Esophagus (tissue), 2 donors: Measurements from ENCODE around the gene RASA3. TPM values are rescaled to one million over a fixed set of nuclear protein-coding genes. Genes with fewer than 3 reads are reported as not detected.
A peak's percentile ranks its signal among the peaks of the same experiment; 100 is the strongest.
"Not testable (repeated sequence)": the region's sequence is repeated elsewhere in the genome, so short reads cannot be mapped to it uniquely, and the experiment has no call there.

Experiments used
- H3K27ac ChIP-seq, 2 donors: one replicate each; pipeline ENCODE4 v1.5.1; 2013; ENCODE audit warnings: low read depth in 2 of 2, mild to moderate bottlenecking in 2 of 2, inconsistent platforms in 1 of 2, low read length in 1 of 2, moderate library complexity in 1 of 2
- H3K27me3 ChIP-seq, 2 donors: one replicate each; pipeline ENCODE4 v1.6.1; 2013; ENCODE audit warnings: low read length in 2 of 2, control low read depth in 1 of 2, mild to moderate bottlenecking in 1 of 2; ENCODE audit not compliant: insufficient read depth in 2 of 2, control insufficient read depth in 1 of 2
- H3K36me3 ChIP-seq, 2 donors: one replicate each; pipeline ENCODE4 v1.6.1; 2013; ENCODE audit warnings: low read length in 1 of 2; ENCODE audit not compliant: control insufficient read depth in 2 of 2, insufficient read depth in 2 of 2
- H3K4me1 ChIP-seq, 2 donors: one replicate each; pipeline ENCODE4 v1.6.1; 2013; ENCODE audit warnings: low read length in 1 of 2; ENCODE audit not compliant: control insufficient read depth in 2 of 2, insufficient read depth in 2 of 2
- H3K4me3 ChIP-seq, 2 donors: one replicate each; pipeline ENCODE4 v1.5.1; 2013; ENCODE audit warnings: low read length in 2 of 2, mild to moderate bottlenecking in 2 of 2, low read depth in 1 of 2, moderate library complexity in 1 of 2
- H3K9me3 ChIP-seq, 2 donors: one replicate each; pipeline ENCODE4 v1.6.1; 2013; ENCODE audit warnings: mild to moderate bottlenecking in 2 of 2, low read depth in 1 of 2, low read length in 1 of 2, moderate library complexity in 1 of 2; ENCODE audit not compliant: control insufficient read depth in 2 of 2, insufficient read depth in 1 of 2
- WGBS, 2 donors: extraction: QIAGEN DNeasy Blood & Tissue Kit; methylation state at CpG; one replicate each; pipeline ENCODE4 v1.1.7; 2013; 5-methylcytosine and 5-hydroxymethylcytosine counted together
- polyA plus RNA-seq, 2 donors: library from polyadenylated mRNA; stranded (reverse); fragments of 200-250 nt; gene quantifications; one replicate each; pipeline ENCODE4 v1.2.3, GENCODE V29; 2013
- donor health status: healthy with polysubstance abuse.
- donor health status: Bipolar disorder and iron deficiency.

The RASA3 gene
- polyA plus RNA-seq, 2 donors = 1.5 to 1.8 TPM

DNA sequence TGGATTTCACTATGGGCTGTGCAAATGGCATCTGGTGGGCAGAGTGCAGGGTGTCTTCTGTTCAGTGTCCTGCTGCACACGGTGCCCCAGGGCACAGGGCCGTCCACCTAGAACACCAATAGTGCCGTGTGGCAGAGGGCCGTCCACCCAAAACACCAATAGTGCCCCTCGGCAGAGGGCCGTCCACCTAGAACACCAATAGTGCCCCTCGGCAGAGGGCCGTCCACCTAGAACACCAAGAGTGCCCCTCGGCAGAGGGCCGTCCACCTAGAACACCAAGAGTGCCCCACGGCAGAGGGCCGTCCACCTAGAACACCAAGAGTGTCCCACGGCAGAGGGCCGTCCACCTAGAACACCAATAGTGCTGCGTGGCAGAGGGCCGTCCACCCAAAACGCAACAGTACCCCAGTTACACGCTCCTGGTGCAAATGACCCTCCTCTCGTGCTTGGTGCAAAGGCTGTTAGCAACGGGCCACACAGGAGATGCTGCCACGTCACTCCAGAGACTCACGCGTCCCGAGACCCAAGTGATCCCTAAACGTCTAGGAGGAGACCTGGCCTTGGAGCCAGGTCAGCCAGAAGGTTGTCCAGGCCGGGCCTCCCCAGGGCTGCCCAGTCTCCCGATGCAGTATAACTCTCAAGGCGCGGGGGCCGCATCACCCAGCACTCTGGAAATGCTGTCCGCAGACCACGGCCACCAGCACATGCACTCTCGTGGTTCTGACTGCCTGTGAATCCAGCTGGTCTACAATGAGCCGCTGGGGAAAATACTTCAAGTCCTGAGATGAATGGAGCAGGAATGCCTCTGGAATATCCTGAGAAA is 51.5 kb downstream of the RASA3 start:
- H3K36me3 ChIP-seq = no peaks in the 10 kb centered on the region
- H3K27ac ChIP-seq = no peak overlapping the region
- no peaks in the 10 kb centered on the region for H3K27me3 ChIP-seq
- H3K4me3 ChIP-seq = no peak overlapping the region
- peaks cover 10% of the 10 kb centered on the region in 2 donors for H3K4me1 ChIP-seq
- H3K9me3 ChIP-seq = no peaks in the 10 kb centered on the region
- 93 to 94% methylated on average over 34 of the region's 34 CpGs for WGBS, 2 donors

DNA sequence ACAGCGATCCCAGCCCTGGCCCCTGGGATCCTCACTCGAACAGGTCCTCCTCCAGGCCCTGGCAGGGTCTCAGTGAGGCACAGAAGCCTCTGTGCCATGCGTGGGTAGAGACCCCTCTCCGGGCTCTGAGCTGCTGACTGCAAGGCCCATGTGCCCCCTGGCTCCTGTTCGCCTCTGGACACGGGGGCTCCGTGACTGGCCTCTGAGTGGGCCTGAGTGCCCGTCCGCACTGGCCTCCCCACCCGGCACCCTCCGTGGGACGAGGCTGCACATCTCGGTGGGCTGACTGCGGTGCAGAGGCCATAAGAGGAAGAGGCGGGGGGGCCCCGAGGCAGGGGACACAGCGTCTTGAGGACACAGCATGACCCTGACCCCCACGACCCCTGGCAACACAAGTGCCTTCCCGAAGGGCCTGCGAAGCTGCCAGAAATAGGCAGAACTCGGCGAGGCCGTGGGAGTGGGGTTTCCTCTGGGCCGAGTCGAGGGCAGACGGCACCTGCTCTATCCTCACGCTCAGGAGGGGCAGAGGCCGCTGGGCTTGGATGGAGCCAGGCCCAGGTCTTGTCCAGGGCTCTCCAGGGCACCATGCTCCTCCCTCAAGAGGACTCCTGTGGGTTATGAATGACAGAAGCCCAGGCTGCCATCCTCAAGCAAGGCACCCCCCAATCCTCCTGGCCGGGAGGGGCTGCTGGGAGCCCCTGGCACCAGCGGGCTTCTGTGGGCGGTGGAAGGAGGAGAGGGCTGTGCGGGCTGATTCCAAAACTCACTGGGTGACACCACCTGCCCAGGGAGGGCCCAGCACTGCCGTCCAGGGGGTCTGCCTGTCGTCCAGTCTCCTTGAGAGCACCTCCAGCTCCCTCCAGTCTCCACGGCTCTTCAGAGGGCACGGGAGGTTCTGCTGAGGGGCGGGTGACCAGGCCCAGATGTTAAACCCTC is 52.6 kb downstream of the RASA3 start:
- H3K9me3 ChIP-seq = no peaks in the 10 kb centered on the region
- no peak overlapping the region for H3K27ac ChIP-seq
- 88 to 91% methylated on average over 37 of the region's 37 CpGs for WGBS, 2 donors
- H3K27me3 ChIP-seq = no peaks in the 10 kb centered on the region
- H3K4me1 ChIP-seq = peaks cover 10% of the 10 kb centered on the region in 2 donors
- no peak overlapping the region for H3K4me3 ChIP-seq
- H3K36me3 ChIP-seq = no peaks in the 10 kb centered on the region

DNA sequence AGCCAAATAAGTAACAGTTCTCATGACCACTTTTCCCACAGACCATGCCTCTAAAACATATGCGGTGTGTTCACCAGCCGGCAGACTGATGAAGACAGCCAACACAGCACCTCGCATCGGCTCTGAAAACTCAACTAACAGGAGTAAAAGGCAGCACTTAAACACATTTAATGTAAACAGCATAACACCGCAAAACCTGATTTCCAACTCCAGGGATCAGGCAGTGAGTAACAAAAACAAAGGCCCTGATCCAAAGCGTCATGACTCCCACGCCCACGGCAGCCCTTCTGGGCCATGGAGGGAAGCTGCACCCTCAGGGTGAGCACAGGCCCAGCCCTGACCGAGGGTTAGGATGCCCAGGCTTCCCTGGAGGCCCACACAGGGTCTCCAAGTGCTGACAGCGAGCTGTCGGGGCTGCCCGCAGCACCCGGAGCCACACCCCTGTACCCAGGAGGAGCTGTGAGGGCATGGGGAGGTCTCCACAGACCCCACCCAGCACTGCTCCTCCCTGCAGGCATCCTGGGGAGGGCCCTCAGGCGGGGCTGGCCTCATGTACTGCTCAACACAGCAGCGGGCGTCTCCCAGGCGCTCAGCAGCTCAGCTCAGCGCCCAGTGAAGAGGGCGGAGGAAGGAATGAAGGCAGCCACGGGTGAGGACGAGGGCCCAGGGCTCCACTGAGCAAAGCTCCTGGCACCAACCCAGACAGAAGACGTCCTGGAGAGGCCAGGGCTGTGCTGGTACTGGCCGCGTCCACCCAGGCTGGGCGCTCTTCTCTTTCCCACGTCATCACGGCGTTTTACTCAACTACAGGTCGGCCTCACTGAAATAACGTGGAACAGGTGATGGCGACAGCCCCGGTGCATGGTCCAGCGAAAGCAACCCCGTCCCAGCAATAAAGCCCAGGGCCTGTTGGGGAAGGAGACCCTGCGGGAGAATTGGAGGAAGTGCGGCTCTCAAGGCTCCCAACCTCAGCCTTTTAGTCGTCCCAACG is 53.7 kb downstream of the RASA3 start:
- H3K36me3 ChIP-seq = no peaks in the 10 kb centered on the region
- H3K9me3 ChIP-seq = no peaks in the 10 kb centered on the region
- WGBS, 2 donors = 61 to 66% methylated on average over 38 of the region's 38 CpGs
- no peaks in the 10 kb centered on the region for H3K27me3 ChIP-seq
- peak overlapping the region; percentile 71 to 74 for H3K27ac ChIP-seq
- peaks cover 10% of the 10 kb centered on the region in 2 donors for H3K4me1 ChIP-seq
- H3K4me3 ChIP-seq = no peak overlapping the region

DNA sequence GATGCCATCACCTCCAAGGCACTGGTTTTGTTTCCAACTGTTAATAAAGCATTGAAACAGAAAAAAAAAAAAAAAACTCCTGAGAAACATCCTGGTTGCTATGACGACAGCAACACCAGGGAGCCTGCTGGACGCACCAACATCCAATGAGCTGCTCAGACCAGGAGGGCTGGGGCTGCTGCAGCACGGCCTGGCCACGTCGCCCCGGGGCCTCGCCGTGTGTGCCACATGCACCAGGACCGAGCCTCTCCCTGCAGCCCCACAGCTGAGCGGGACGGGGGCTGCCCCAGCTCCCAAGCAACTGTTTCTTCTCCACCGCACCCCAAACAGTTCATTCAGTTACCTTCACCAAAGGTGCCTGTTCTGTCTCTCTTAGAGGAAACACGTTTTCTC is 54.5 kb downstream of the RASA3 start:
- peaks cover 10% of the 10 kb centered on the region in 2 donors for H3K4me1 ChIP-seq
- WGBS, 2 donors = 40 to 59% methylated on average over 13 of the region's 13 CpGs
- H3K27me3 ChIP-seq = no peaks in the 10 kb centered on the region
- H3K27ac ChIP-seq = peak overlapping the region in 1 of 2 donors; percentile 53
- no peaks in the 10 kb centered on the region for H3K9me3 ChIP-seq
- no peaks in the 10 kb centered on the region for H3K36me3 ChIP-seq
- H3K4me3 ChIP-seq = no peak overlapping the region

DNA sequence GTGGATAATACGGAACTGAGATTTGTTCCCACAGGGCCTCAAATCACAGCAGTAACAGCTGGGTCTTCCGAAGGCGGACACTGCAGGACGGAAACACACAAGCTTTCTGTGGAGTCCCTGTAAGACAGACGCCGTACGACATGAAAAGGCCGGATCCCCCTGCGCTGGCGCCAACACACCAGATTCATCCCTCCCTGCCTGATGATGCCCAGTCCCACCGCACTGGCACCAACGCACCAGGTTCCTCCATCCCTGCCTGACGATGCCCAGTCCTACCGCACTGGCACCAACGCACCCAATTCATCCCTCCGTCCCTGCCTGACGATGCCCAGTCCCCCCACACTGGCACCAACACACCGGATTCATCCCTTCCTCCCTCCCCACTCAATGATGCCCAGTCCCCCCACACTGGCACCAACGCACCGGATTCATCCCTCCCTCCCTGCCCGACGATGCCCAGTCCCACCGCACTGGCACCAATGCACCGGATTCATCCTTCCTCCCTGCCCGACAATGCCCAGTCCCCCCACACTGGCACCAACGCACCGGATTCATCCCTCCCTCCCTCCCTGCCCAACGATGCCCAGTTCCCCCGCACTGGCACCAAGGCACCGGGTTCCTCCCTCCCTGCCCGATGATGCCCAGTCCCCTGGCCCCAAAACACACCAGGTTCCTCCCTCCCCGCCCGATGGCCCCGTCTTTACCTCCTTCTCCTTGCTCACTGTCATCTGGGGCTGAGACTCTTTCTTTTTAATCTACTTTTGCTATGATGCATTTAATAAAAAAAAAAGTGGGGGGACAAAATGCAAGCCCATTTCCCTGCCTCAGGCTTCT is 55.1 kb downstream of the RASA3 start:
- H3K27me3 ChIP-seq = no peaks in the 10 kb centered on the region
- H3K4me3 ChIP-seq = no peak overlapping the region
- WGBS, 2 donors = 88% methylated on average over 34 of the region's 34 CpGs
- peaks cover 10% of the 10 kb centered on the region in 2 donors for H3K4me1 ChIP-seq
- no peak overlapping the region for H3K27ac ChIP-seq
- H3K9me3 ChIP-seq = no peaks in the 10 kb centered on the region
- no peaks in the 10 kb centered on the region for H3K36me3 ChIP-seq

DNA sequence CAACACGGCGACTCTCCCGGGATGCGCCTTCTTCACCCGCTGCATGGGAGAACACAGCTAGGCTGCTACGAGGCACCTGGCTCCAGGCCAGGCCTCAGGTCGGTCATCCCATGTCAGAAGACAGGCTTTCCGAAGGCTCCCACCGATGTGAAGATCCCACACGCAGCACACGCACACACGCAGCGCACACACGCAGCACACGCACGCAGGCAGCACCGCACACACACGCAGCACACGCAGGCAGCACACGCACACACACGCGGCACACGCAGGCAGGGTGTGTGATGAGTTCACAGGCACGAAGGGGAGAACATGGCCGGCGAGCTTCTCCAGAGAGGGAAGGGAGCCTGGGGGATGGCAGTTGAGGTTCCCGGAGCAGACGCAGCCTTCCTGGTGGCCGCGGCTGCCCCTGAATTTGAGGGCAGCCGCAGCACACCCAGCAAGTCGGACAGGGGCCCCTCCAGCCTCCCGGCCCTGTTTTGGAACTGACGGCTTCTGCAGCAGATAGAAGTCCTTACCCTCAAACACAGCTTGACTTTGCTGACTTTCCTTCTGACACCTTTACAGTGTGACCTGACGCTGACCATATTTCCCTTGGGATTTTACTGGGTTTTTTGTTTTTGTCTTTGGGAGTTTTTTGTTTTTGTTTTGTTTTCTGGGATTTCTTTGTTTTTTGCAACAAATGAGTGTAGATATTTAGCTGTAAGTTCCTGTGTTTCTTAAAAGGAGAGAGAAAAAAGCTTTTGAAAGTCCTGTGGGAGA is 55.9 kb downstream of the RASA3 start:
- no peak overlapping the region for H3K27ac ChIP-seq
- no peaks in the 10 kb centered on the region for H3K9me3 ChIP-seq
- no peaks in the 10 kb centered on the region for H3K36me3 ChIP-seq
- peaks cover 10% of the 10 kb centered on the region in 2 donors for H3K4me1 ChIP-seq
- H3K27me3 ChIP-seq = no peaks in the 10 kb centered on the region
- no peak overlapping the region for H3K4me3 ChIP-seq
- WGBS, 2 donors = 95 to 97% methylated on average over 33 to 35 of the region's 35 CpGs

DNA sequence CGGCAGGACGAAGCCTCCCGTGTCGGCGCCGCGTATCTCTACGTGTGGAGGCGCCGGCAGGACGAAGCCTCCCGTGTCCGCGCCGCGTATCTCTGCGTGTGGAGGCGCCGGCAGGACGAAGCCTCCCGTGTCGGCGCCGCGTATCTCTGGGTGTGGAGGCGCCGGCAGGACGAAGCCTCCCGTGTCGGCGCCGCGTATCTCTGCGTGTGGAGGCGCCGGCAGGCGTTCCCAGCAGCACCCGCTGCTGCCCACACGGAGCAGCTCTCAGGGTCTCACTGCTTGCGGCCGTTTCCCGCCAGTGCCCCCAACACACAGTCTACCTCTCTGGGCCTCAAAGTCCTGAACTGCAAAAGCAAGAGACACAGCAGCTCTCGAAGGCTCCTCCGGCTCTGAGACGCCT is 56.6 kb downstream of the RASA3 start:
- not testable (repeated sequence) for H3K9me3 ChIP-seq, H3K4me3 ChIP-seq, H3K27ac ChIP-seq, H3K36me3 ChIP-seq, H3K27me3 ChIP-seq
- peaks cover 10% of the 10 kb centered on the region in 2 donors for H3K4me1 ChIP-seq
- 97 to 98% methylated on average over 38 to 45 of the region's 45 CpGs for WGBS, 2 donors

DNA sequence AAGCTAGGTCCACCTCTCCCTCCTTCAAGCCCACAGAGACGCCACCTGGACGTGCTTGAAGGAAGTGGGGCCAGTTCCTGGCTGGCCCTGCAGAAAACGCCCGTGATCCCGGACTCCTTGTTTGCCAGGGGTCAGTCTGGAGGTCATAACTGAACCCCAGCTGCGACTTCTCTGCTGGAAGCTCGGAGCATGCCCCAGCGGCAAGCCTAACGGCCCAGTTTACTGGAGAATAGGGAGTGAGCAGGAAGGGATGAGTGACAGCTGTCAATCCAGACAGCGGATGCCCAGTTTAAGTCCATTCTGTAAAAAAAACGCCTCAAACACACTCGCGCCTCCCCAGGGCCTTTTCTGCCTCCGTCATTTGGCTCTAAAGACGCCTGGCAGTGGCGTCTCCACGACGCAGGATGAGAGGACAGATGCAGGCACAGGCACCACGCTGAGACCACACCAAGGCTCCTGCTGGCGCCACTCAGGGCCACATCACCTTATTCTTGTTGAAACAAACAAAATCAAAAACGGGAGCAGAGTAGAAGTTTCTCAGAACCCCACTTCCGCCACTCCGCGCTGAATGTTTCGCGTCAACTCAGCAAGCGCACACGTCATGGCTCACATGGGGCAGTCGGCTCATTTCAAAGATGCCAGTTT is 57.6 kb downstream of the RASA3 start:
- Histone ChIP-seq H3K4me1 (peaks cover 7 to 10% of the 10 kb centered on the region in 2 donors), H3K4me3 (no peak overlapping the region), H3K27me3 (no peaks in the 10 kb centered on the region), H3K9me3 (no peaks in the 10 kb centered on the region), H3K36me3 (no peaks in the 10 kb centered on the region), H3K27ac (no peak overlapping the region)
- 89 to 90% methylated on average over 29 of the region's 29 CpGs for WGBS, 2 donors
